Measurements from ENCODE around the gene MSANTD1.

The MSANTD1 gene

DNA sequence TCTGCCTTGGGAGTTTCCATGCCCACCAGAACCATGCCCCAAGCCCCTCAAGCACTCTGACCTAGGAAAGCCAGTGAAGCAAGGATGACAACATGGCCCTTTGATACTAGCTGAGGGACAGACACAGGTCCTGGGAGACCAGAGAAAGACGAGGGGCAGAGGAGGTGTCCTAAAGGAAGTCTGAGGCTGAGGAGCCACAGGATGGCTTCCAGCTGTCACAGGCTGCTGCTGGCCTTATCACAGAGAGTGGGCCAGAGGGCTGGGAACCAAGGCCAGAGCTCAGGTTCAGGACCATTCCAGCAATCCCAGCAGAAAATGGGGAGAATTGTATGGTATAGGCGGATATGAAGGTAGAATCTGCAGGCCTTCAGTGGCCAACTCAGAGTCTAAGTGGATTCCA lies 31.7 kb upstream of the MSANTD1 start:
- DNase-seq (ENCODE audit: low read depth) = no peak

DNA sequence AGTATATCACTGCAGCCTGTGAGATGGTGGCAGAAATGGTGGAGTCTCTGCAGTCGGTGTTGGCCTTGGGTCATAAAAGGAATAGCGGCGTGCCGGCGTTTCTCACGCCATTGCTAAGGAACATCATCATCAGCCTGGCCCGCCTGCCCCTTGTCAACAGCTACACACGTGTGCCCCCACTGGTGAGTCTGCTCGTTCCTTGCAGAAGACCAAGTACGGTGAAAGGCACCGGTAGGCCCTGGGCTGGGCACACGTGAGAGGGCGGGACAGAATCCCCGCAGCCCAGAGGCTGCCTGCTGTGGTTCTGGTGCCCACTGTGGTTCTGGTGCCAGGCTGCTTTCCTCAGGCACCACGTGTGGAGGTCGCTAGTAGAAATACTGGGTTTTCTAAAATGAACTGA lies 31.2 kb upstream of the MSANTD1 start:
- no peak for DNase-seq (ENCODE audit: low read depth)

DNA sequence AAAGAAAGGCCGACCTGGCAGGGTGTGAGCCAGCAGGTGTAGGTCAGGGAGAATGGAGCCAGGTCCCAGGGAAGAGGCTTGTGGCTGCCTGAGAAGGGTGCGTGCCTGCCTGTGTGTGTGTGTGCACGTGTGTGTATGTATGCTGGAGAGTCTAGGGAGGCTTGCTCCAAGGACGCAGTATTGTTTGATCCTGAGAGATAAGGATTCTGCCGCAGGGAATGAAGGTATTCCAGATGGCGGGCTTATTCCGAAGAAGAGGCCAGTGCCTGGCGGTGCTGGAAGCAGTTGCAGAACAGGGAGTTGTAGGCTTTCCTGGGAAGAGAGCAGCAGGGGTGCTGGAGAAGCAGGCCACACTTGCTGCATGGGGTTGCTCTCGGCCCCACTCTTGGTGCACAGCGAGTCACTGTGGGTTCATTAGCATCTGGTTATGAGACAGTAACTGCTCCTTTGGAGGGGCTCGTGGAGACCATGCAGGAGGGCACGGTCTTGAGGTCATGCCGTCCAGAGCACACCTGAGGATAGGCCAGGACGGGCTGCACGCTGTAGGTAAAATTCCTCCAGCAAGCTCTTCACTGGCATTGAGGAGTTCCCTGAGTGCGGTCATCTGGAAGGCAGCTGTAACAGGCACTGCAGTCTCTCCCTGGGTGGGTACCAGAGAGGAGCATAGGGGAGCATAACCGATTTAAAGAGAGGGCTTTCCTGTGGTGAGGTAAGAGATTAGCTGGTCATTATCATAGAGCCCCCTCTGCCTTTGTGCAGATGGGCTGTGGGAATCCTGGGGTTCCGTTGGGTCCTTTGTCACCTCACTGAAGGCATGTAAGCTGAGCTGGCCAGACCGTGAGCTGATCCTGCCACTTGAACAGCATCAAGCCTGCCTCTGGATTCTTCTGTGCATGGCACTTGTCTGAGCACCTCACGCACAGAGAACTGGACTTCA lies 29.9 kb upstream of the MSANTD1 start:
- DNase-seq (ENCODE audit: low read depth) = no peak

DNA sequence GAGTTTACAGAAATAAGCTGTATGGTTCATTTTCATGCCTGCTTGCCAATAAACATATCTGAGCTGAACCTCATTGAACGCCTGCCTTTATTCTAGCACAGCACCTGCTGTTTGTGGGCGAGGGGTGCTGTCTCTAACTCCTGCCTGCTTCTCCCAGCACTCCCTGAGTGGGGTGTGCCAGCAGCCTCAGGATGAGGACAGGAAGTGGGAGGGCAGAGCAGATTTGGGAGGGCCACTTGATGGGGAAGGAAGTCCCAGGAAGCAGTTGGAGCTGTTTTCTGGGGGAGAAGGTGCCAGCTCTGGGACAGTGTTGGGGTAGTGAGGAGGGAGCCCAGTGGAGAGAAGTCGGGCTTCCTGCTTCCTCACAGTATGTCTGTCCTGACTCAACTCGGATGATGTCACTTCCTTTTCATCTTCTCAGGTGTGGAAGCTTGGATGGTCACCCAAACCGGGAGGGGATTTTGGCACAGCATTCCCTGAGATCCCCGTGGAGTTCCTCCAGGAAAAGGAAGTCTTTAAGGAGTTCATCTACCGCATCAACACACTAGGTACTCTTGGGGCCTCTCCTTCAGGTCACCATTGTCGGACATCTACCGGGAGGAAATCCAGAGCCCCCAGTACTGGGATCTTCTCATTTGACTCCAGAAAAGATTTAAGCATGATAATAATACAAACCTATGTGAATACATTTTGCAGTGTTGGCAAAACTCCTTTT lies 29.0 kb upstream of the MSANTD1 start:
- no peak for DNase-seq (ENCODE audit: low read depth)

DNA sequence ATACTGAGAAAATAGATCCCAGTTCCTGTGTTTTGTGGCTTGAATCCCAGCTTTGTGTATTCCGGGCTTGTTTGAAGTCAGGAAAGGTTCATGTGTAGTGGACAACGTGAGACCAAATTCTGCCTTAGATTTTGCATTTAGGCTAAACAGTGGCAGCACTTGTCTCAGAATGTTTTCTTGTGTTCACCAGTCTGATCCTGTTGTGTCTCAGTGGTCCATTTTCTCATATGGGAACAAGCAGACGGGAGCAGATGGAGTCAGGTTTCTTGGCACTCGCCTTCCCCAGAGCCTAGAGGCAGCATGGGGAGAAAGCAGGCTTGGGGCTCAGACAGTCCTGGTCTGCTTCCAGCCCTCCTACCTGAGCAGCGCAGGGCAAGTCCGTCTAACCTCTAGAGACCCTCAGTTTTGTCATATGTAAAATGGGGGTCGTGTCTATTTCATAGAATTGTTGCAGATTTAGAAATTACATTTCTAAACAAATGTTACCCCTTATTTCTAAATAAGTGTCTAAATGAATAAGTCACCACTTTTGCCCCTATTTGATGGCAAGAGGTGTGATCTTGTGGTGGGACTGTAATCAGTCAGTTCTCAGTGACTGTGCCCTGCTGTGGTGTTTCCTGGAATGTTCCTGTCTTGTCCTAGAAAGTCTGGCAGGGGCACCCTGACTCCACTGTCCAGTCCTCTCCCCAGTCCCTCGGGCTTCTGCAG lies 28.3 kb upstream of the MSANTD1 start:
- DNase-seq (ENCODE audit: low read depth) = no peak

DNA sequence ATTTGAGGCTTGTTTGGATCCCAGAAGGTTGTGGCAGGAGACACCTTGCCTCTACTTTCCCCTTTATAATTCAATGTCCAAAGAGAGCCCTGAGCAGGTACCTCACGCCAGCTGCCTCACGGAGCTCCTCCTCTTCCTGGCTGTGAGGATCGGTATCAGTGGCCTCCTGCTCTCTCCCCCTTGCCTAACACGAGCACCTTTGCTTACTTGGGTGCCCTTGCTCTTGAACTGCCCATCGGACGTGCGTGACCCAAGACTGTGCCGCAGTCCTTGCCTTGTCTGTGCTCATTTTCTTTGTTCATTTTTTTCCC lies 27.8 kb upstream of the MSANTD1 start:
- DNase-seq (ENCODE audit: low read depth) = no peak

DNA sequence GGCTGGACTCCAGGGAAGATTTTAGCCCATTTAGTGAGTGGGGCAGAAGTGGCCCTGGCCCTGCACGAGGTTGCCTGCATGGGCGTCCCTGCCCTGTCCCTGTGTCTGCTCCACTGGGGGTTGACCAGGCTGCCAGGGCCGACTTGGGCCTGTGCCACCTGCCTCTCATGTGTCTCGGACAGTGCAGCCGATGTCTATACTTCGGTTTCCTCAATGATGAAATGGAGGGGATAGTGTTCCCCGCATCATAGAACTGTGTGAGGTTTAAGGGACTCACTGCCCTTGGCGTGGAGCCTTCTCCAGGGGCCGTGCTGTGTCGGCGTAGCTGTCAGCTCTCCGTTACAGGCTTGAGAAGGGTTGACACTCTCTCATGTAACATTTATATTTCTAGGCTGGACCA lies 27.0 kb upstream of the MSANTD1 start:
- no peak for DNase-seq (ENCODE audit: low read depth)

DNA sequence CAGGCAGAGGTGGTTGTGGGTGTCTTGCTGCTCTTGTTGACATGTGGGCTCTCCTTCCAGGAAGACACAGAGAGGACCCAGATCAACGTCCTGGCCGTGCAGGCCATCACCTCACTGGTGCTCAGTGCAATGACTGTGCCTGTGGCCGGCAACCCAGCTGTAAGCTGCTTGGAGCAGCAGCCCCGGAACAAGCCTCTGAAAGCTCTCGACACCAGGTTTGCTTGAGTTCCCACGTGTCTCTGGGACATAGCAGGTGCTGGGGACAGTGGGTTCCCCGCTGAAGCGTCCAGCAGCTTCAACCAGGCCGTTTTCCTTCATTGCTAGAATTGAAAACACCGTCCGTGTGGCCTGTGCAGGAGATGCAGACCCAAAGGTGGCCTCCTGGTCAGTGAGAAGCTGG lies 25.6 kb upstream of the MSANTD1 start:
- no peak for DNase-seq (ENCODE audit: low read depth)

DNA sequence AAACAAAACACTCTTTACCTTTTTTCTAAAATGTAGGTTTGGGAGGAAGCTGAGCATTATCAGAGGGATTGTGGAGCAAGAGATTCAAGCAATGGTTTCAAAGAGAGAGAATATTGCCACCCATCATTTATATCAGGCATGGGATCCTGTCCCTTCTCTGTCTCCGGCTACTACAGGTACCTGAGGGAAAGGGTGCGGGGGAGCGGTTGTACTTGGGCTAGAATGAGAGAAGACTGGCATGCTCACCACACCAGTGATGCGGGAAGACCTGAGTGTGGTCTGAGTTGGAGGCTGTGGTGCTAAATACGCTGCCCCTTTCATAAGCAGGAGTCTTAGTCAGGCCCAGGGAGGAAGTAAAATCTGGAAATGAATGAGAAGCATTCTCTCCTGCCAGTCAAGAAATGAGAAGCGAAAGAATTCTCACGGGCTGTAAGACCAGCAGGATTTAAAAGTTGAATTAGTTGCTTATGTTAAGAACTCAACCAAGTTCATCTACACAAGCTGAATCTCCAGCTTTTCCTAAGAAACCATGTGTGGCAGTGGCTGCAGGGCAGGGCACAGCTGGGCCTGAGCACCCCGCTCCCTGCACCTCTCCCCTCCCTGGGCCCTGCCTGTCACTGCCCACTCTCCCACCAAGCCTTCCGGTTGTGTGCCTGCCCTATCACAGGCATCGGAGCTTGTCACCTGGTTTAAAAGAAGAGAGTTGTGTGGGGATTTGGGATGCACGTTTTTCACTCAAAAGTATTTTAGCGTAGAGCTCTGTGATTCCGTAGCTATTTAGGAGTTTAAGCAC lies 24.8 kb upstream of the MSANTD1 start:
- DNase-seq (ENCODE audit: low read depth) = no peak

DNA sequence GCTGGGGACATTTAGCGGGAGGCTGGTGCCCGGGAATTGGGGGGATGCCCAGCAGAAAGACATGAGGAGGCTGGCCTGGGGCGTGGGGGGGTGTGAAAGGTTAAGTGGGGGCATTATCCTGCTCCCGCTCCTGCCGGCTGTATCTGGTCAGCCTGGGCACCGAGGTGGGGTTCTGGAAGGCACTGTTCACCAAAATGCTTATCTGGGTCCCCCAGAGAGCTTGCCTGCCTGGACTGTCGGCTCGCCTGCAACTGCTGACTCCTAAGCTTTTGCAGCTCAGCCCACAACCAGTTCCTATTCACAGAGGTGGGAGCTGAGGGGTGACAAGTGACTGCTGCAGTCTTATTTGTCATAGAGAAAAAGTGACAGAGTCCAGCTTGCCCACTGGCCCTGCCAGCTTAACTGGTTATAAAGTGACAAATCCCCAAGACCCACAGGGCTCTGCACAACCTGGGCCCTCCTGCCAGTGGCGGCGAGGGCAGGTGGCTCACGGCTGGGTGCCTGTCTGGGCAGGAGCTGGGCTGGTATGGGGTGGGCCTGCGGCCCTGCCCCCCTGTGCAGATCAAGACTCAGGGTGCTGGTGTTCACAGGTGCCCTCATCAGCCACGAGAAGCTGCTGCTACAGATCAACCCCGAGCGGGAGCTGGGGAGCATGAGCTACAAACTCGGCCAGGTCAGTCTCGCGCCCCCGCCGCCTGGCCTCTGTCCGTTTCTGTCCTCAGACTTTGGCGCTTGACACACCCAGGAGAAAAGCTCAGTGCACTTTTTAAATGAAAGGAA lies 23.7 kb upstream of the MSANTD1 start:
- DNase-seq (ENCODE audit: low read depth) = no peak

DNA sequence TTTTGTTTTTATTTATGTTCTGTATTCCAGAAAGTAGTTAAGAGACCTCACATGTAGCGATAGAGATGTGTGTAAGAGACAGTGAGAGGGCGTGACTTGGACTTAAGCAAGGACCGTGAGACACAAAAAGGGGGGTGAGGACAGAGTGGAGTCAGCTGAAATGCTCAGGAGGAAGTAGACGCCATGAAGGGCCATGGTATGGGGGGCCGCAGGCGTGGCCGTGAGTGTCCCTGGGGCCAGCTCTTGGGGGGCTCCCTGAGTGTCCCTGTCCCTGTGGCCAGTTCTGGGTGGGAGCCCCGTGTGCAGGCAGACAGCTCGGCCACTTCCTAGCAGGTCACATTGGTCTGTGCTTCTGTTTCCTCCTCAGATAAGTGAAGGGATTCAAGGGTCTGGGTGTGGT lies 23.0 kb upstream of the MSANTD1 start:
- no peak for DNase-seq (ENCODE audit: low read depth)

DNA sequence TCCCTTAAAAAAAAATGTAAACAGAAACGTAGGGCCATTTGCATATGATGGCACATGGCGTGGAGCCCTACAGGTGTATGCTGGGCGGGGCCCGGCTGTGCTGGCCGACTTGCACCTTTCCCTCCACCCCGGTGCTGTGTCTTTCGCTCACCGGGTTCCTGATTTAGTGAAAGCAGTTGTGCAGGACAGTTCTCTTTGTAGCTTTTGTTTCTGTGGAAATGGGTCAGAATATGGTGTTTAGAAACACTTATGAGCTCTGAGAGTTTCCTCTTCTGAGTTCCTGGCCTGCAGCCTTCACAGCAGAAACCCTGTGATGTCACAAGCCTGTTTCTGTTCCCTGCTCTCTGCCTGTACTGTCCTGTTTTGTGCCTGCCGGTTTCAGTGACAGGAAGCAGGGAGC lies 22.5 kb upstream of the MSANTD1 start:
- no peak for DNase-seq (ENCODE audit: low read depth)

DNA sequence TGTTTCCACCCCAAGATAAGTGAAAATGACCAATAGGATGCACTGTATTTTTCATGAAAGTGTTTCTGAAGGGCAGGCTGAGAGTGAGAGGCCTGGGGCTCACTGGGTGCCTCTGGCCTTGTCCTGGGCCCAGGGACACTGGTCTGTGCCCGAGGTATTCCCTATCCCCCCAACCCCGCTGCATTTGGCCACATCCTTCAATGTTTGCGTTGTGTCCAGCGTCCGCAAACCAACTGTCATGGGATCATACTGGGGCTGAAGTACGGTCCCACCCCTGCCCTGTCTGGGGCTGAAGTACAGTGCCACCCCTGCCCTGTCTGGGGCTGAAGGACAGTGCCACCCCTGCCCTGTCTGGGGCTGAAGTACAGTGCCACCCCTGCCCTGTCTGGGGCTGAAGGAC lies 22.0 kb upstream of the MSANTD1 start:
- no peak for DNase-seq (ENCODE audit: low read depth)

DNA sequence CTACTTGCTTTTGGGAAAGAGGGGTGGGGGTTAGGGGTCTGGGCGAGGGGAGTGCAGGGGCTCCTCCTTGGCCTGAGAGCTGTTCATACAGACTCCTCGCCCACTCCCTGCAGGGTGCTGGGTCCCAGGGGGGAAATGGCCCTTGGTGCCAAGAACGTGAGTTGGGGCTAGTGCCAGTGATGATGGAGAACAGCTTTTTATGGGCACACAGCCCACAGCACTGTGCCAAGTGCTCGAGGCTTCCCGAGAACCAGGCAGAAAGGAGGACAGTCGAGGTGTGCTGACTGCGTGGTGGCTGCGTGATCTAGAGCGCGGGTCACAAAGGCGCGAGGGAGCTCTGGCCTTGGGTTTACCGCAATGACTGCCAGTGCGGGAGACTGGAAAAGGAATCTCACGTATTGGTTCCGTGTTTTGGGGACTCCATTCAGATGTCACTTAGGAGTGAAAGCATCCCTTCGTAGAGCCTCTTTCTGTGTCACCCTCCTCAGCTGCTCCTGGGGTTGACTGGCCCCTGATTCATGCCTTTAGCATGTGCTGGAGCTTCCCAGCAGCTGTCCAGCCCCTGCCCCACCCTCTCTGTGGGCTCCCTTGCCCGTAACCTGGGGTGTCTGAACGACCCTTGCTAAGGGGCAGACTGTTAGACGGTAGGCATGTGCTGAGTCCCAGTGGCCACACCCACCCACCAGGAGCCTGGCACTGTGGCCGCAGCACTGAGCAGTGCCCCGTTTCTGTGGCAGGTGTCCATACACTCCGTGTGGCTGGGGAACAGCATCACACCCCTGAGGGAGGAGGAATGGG lies 20.9 kb upstream of the MSANTD1 start:
- DNase-seq (ENCODE audit: low read depth) = no peak

DNA sequence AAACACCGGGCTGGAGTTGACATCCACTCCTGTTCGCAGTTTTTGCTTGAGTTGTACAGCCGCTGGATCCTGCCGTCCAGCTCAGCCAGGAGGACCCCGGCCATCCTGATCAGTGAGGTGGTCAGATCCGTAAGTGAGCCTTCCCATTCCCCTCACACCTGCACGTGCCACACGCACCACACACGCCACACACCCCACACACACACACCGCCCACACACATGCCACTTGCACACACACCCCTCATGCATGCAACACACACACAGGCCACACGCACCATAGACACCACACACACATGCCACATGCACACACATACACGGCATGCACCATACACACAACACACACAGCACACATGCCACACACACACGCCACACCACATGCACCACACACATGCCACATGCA lies 20.1 kb upstream of the MSANTD1 start:
- no peak for DNase-seq (ENCODE audit: low read depth)

DNA sequence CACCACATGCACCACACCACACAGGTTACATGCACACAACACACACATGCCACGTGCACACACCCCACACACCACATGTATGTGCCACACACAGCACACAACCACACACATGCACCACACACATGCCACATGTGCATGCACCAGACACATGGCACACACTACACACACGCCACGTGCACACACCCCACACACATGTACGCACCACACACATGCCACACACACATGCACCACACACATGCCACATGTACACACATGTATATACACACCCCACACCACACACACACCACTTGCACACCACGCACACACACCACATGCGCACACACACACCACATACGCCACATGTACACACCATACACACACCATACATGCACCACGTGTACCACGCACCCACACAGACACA lies 19.6 kb upstream of the MSANTD1 start:
- no peak for DNase-seq (ENCODE audit: low read depth)

DNA sequence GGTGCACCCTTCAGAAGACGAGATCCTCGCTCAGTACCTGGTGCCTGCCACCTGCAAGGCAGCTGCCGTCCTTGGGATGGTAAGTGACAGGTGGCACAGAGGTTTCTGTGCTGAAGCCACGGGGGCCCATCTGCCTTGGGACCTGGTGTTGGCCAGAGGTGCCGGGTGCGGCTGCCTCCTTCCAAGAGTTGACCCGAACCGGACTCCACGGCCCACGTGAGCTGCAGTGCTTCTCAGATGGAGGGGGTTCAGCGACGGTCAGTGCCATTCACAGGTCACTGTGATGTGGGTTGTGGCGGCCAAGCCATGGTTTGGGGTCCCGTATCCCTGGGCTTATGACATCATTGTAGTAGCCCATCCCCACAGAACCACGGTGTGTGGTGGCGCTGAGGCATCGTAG lies 19.0 kb upstream of the MSANTD1 start:
- no peak for DNase-seq (ENCODE audit: low read depth)

DNA sequence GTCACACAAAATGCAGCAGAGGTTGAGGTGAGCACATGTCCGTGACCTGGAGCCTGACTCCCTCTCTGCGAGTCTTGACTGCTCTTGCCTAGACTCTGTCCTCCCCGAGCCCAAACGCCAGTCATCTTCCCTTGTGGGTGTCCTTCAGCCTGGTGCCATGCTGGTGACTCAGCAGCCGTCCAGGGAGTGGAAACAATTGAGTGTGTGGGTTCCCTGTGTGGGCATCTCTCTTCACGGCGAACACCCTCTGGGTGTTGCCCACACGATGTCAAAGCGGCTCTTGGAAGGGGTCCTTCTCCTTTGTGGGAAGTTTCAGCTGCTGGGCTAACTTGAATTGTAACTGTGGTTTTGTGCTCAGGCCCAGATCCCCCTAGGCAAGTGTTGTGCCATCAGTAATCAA lies 17.5 kb upstream of the MSANTD1 start:
- no peak for DNase-seq (ENCODE audit: low read depth)

DNA sequence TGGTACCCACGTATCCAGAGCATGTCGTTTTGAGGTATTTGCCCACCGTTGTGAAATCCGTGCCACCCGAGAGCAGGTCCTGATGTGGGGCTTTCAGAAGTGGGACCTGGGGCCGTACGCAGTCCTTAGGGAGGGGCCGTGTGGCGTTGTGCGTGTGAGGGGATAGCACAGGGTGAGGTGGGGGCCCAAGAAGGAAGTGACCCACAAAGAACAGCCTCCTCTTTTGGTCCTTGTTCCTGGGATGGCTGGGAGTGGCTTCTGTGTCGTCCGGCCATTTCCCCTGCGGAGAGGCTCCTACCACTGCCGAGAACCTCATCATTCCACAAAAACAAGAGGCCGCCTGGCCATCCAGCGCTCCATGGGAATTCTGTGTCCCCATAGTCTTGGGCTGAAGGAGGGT lies 17.0 kb upstream of the MSANTD1 start:
- no peak for DNase-seq (ENCODE audit: low read depth)

DNA sequence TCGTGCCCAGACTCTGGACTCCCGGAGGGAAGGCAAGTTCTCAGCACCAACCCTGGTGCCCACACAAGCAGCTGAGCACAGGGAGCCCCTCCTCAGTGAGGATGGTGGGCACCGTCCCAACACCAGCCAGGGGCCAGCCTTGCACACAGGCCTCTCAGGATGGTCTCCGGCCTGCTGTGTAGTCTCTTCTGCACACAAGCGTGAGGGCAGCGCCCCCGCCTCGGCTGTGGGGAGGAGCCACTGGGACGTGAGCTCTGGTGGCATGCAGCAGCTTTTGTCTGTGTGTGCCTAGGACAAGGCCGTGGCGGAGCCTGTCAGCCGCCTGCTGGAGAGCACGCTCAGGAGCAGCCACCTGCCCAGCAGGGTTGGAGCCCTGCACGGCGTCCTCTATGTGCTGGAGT lies 16.1 kb upstream of the MSANTD1 start:
- DNase-seq (ENCODE audit: low read depth) = no peak
